Measurements from ENCODE around the gene GRM8. TPM values are rescaled to one million over a fixed set of nuclear protein-coding genes. Genes with fewer than 3 reads are reported as not detected.

GRM8 gene
- polyA plus RNA-seq, 2 of the 4 experiments (the other 2 are of a cell fraction) = 0.06 TPM; not detected in 1

DNA sequence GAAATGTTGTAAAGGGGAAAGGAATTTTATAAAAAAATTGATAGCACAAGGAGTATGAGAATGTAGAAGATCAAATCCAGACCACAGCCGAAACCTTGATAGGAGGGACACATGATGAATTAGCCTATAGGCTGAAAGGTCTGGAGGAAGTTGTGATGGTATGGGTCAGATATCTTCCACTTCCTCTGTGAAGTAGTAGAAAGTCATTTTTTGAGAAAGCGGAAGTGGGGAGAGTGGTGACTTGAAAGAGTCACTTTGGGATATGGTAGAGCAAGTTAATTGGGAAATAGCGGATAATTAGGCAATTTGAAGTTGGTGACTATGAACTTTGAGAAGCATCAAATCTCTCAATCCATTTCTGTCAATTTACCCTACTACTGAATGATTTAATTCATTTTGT, 99.4 kb downstream of the GRM8 start:
- no peaks in the 10 kb centered on the region for H3K4me1 ChIP-seq
- ChIA-PET POLR2A (no interaction called here), CTCF (interaction anchor here (0.8 kb wide), 1 partner anchor 10 kb away, joined by 3 read pairs; no protein-coding TSS in a partner anchor)
- DNase-seq (ENCODE audit: low read depth in 1 of 2, low spot score in 1 of 2) (no peak), ATAC-seq (no peak), FAIRE-seq (no peak)
- no peak overlapping the region for H3K27ac ChIP-seq
- WGBS (ENCODE audit: missing lambda C conversion rate) = 4% methylated on average over 3 of the region's 3 CpGs
- H3K9me3 ChIP-seq = no peaks in the 10 kb centered on the region
- H3K4me2 ChIP-seq = no peak overlapping the region
- TF ChIP-seq MAFK (IDR thresholded peaks at IDR 0.05; ENCODE audit: partially characterized antibody) (no peak), NR3C1 (IDR thresholded peaks at IDR 0.05) (no peak), HOXB13 (CRISPR knock-in tag; IDR thresholded peaks at IDR 0.05; ENCODE audit: low read depth) (no peak), PHF8 (IDR thresholded peaks at IDR 0.05; ENCODE audit: borderline replicate concordance, low read depth) (no peak), ZFP36 (IDR thresholded peaks at IDR 0.05; ENCODE audit: borderline replicate concordance, partially characterized antibody) (no peak), HEYL (CRISPR knock-in tag; IDR thresholded peaks at IDR 0.05) (no peak), EHF (CRISPR knock-in tag; IDR thresholded peaks at IDR 0.05) (no peak), TFCP2L1 (CRISPR knock-in tag; IDR thresholded peaks at IDR 0.05) (no peak), ESRRA (IDR thresholded peaks at IDR 0.05; ENCODE audit: borderline replicate concordance, low read length) (no peak), POLR2A (IDR thresholded peaks at IDR 0.05; ENCODE audit: low read length) (no peak), MYC (IDR thresholded peaks at IDR 0.05; ENCODE audit: borderline replicate concordance, low read length) (no peak)
- TF ChIP-seq, protein P1, sequence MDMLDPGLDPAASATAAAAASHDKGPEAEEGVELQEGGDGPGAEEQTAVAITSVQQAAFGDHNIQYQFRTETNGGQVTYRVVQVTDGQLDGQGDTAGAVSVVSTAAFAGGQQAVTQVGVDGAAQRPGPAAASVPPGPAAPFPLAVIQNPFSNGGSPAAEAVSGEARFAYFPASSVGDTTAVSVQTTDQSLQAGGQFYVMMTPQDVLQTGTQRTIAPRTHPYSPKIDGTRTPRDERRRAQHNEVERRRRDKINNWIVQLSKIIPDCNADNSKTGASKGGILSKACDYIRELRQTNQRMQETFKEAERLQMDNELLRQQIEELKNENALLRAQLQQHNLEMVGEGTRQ (IDR thresholded peaks at IDR 0.05) = no peak
- TF ChIP-seq, protein P2, sequence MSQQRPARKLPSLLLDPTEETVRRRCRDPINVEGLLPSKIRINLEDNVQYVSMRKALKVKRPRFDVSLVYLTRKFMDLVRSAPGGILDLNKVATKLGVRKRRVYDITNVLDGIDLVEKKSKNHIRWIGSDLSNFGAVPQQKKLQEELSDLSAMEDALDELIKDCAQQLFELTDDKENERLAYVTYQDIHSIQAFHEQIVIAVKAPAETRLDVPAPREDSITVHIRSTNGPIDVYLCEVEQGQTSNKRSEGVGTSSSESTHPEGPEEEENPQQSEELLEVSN (IDR thresholded peaks at IDR 0.05; ENCODE audit: borderline replicate concordance, low read depth) = no peak
- no peak overlapping the region for H3K4me3 ChIP-seq

DNA sequence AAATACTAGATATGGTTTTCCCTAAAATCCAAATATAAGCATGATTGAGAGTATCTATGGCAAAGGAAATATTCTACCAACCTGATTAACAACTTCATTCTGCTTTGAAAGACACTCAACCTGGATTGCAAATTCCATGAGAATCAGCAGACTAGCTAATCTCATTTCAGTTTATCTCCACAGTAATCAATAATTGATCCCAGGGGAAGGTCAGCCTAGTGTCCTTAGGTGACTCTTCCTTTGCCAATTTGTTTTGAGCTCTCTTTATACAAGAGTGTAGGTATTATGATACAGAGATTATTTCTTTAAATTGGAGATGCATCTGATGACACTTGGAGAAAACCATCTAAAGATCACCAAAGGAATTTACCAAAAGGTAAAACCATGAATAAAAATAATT, 100.3 kb downstream of the GRM8 start:
- H3K4me2 ChIP-seq = no peak overlapping the region
- H3K27ac ChIP-seq = no peak overlapping the region
- FAIRE-seq (no peak), ATAC-seq (no peak), DNase-seq (ENCODE audit: low read depth in 1 of 2, low spot score in 1 of 2) (no peak)
- no peak overlapping the region for H3K4me3 ChIP-seq
- ChIA-PET CTCF (no interaction called here), POLR2A (no interaction called here)
- H3K9me3 ChIP-seq = no peaks in the 10 kb centered on the region
- no peaks in the 10 kb centered on the region for H3K4me1 ChIP-seq
- no peak for TF ChIP-seq HOXA7 (CRISPR knock-in tag; IDR thresholded peaks at IDR 0.05)
- no peak for TF ChIP-seq PHF8 (IDR thresholded peaks at IDR 0.05; ENCODE audit: borderline replicate concordance, low read depth)
- TF ChIP-seq FOSL2 (IDR thresholded peaks at IDR 0.05) = no peak
- no peak for TF ChIP-seq FOSL2 (CRISPR knock-in tag; IDR thresholded peaks at IDR 0.05)
- no peak for TF ChIP-seq BHLHE40 (IDR thresholded peaks at IDR 0.05; ENCODE audit: low read depth, low read length)
- TF ChIP-seq, protein P3, sequence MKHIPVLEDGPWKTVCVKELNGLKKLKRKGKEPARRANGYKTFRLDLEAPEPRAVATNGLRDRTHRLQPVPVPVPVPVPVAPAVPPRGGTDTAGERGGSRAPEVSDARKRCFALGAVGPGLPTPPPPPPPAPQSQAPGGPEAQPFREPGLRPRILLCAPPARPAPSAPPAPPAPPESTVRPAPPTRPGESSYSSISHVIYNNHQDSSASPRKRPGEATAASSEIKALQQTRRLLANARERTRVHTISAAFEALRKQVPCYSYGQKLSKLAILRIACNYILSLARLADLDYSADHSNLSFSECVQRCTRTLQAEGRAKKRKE (CRISPR knock-in tag; IDR thresholded peaks at IDR 0.05; ENCODE audit: low read depth) = no peak
- no peak for TF ChIP-seq ZNF302 (CRISPR knock-in tag; IDR thresholded peaks at IDR 0.05)
- TF ChIP-seq CBX8 (IDR thresholded peaks at IDR 0.05) = no peak
- TF ChIP-seq, protein P4, sequence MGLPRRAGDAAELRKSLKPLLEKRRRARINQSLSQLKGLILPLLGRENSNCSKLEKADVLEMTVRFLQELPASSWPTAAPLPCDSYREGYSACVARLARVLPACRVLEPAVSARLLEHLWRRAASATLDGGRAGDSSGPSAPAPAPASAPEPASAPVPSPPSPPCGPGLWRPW (IDR thresholded peaks at IDR 0.05) = no peak
- TF ChIP-seq ZSCAN20 (CRISPR knock-in tag; IDR thresholded peaks at IDR 0.05) = no peak
- no peak for TF ChIP-seq CHD2 (IDR thresholded peaks at IDR 0.05; ENCODE audit: low read length, partially characterized antibody)
- TF ChIP-seq ESRRA (IDR thresholded peaks at IDR 0.05; ENCODE audit: borderline replicate concordance, low read length) = no peak
- no peak for TF ChIP-seq JUNB (IDR thresholded peaks at IDR 0.05)

DNA sequence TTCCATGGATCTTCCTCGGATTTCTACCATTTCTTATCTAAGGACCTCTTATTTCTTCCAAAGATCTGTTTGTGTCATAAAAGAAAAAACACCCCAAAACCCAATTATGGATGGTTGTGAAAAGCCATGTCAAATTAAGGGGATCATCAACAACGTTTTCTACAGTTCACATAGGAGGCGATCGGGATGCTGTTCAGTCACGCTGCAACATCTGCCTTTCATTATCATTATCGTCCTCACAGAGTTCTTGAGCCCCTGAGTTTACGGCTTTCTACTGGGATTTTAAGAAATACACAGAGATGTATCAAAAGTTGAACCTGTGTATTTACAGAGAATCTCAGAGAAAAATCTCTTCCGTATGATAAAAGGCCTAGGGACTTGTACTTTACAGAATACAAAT, 101.4 kb downstream of the GRM8 start:
- FAIRE-seq = no peak
- CTCF ChIA-PET = no interaction called here
- 26% methylated on average over 8 of the region's 8 CpGs for WGBS (ENCODE audit: missing lambda C conversion rate)
- TF ChIP-seq MAFK (IDR thresholded peaks at IDR 0.05; ENCODE audit: partially characterized antibody) (no peak), FOSB (CRISPR knock-in tag; IDR thresholded peaks at IDR 0.05) (no peak), RAD21 (conservative IDR thresholded peaks at IDR 0.05 in 1 of 2, IDR thresholded peaks at IDR 0.05 in 1 of 2) (no peak), KDM1A (IDR thresholded peaks at IDR 0.05; ENCODE audit: low read depth) (no peak), CHD4 (IDR thresholded peaks at IDR 0.05; ENCODE audit: borderline replicate concordance) (no peak), CBX2 (IDR thresholded peaks at IDR 0.05; ENCODE audit: borderline replicate concordance, low read depth) (no peak), ZC3H11A (IDR thresholded peaks at IDR 0.05) (no peak), CEBPB (IDR thresholded peaks at IDR 0.05) (no peak)
- TF ChIP-seq, protein P5, sequence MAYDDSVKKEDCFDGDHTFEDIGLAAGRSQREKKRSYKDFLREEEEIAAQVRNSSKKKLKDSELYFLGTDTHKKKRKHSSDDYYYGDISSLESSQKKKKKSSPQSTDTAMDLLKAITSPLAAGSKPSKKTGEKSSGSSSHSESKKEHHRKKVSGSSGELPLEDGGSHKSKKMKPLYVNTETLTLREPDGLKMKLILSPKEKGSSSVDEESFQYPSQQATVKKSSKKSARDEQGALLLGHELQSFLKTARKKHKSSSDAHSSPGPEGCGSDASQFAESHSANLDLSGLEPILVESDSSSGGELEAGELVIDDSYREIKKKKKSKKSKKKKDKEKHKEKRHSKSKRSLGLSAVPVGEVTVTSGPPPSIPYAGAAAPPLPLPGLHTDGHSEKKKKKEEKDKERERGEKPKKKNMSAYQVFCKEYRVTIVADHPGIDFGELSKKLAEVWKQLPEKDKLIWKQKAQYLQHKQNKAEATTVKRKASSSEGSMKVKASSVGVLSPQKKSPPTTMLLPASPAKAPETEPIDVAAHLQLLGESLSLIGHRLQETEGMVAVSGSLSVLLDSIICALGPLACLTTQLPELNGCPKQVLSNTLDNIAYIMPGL (CRISPR knock-in tag; IDR thresholded peaks at IDR 0.05; ENCODE audit: borderline replicate concordance) = no peak
- TF ChIP-seq, protein P6, sequence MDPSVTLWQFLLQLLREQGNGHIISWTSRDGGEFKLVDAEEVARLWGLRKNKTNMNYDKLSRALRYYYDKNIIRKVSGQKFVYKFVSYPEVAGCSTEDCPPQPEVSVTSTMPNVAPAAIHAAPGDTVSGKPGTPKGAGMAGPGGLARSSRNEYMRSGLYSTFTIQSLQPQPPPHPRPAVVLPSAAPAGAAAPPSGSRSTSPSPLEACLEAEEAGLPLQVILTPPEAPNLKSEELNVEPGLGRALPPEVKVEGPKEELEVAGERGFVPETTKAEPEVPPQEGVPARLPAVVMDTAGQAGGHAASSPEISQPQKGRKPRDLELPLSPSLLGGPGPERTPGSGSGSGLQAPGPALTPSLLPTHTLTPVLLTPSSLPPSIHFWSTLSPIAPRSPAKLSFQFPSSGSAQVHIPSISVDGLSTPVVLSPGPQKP (IDR thresholded peaks at IDR 0.05; ENCODE audit: low read depth, low read length) = no peak

More for the DNA sequence above, 101.4 kb downstream of the GRM8 start:
- Histone ChIP-seq H3K4me2 (no peak overlapping the region), H3K27ac (no peak overlapping the region), H3K9me3 (no peaks in the 10 kb centered on the region), H3K4me1 (no peaks in the 10 kb centered on the region), H3K4me3 (no peak overlapping the region)
- no peak for ATAC-seq
- no peak for DNase-seq (ENCODE audit: low read depth in 1 of 2, low spot score in 1 of 2)
- POLR2A ChIA-PET = no interaction called here
